ENCODE measurements around the gene RANBP6. TPM values are rescaled to one million over a fixed set of nuclear protein-coding genes. Genes with fewer than 3 reads are reported as not detected.
A peak's percentile ranks its signal among the peaks of the same experiment; 100 is the strongest.

The RANBP6 gene
- total RNA-seq, 2 experiments from 2014 or later, result 36.7 to 40.6 TPM

DNA sequence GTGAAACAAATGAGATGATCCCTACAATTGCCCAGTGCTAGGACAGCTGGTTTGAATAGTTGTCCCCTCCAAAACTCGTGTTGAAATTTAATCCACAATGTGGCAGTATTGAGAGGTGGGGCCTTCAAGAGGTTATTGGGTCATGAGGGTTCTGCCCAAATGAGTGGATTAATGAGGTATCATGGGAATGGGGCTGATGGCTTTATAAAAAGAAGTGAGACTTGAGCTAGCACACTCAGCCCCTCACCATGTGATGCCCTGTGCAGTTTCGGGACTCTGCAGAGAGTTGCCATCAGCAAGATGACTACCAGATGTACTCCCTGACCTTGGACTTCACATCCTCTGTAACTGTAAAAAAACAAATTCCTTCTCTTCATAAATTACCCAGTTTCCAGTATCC is 33.1 kb downstream of the RANBP6 start:
- Histone ChIP-seq H3K4me1 (ENCODE audit: insufficient read depth, low read length) (no peaks in the 10 kb centered on the region), H3K27ac (ENCODE audit: low read depth in 1 of 2, low read length in 2 of 2) (no peak overlapping the region), H3K27me3 (ENCODE audit: control insufficient read depth in 1 of 2, insufficient read depth in 2 of 2, low read length in 2 of 2) (no peaks in the 10 kb centered on the region), H3K4me3 (ENCODE audit: low read length) (no peak overlapping the region), H3K36me3 (ENCODE audit: insufficient read depth, low read length) (peaks cover 33% of the 10 kb centered on the region), H3K9me3 (ENCODE audit: control insufficient read depth in 1 of 2, insufficient read depth in 1 of 2, low read length in 2 of 2) (no peaks in the 10 kb centered on the region)
- TF ChIP-seq, protein P1, sequence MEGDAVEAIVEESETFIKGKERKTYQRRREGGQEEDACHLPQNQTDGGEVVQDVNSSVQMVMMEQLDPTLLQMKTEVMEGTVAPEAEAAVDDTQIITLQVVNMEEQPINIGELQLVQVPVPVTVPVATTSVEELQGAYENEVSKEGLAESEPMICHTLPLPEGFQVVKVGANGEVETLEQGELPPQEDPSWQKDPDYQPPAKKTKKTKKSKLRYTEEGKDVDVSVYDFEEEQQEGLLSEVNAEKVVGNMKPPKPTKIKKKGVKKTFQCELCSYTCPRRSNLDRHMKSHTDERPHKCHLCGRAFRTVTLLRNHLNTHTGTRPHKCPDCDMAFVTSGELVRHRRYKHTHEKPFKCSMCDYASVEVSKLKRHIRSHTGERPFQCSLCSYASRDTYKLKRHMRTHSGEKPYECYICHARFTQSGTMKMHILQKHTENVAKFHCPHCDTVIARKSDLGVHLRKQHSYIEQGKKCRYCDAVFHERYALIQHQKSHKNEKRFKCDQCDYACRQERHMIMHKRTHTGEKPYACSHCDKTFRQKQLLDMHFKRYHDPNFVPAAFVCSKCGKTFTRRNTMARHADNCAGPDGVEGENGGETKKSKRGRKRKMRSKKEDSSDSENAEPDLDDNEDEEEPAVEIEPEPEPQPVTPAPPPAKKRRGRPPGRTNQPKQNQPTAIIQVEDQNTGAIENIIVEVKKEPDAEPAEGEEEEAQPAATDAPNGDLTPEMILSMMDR (IDR thresholded peaks at IDR 0.05), result no peak
- ATAC-seq (ENCODE audit: poor library complexity), result no peak
- H3K4me1 Mint-ChIP-seq (ENCODE audit: low read depth), result peaks cover 27% of the 10 kb centered on the region
- intact Hi-C loops (cut with DNase I, micrococcal nuclease), result no loop called here
- H3K9me3 Mint-ChIP-seq, result no peaks in the 10 kb centered on the region
- no peaks in the 10 kb centered on the region for H3K27me3 Mint-ChIP-seq
- DNase-seq, result no peak
- CTCF ChIA-PET, result no interaction called here
- POLR2A ChIA-PET, result interaction anchor here (1.2 kb wide), 1 partner anchor 33 kb away, joined by 3 read pairs; the partner anchor contains the start of gene RANBP6
- H3K27ac Mint-ChIP-seq, result no peak overlapping the region
- H3K36me3 Mint-ChIP-seq (ENCODE audit: low read depth), result peaks cover 84% of the 10 kb centered on the region
- H3K4me3 Mint-ChIP-seq, result no peak overlapping the region

DNA sequence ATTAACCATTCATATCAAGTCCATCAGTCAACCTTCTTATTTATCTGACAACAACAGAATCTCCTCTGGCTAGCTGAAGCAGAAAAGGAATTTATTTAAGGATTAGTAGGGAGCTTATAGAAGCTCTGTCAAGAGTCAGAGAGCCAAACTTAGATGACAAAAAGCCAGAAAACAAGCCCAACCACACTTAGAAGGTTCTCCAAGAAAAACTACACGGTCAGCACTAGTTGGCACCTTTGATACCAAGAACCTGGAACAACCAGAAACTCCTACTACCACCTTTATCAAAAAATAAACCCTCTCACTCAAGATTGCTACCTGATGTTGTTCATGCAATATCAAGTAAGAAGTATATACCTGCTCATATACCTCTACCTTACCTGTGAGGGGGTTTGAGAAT is 36.9 kb downstream of the RANBP6 start:
- TF ChIP-seq, protein P1 (IDR thresholded peaks at IDR 0.05), result no peak
- H3K4me3 Mint-ChIP-seq, result no peak overlapping the region
- DNase-seq (no peak), ATAC-seq (ENCODE audit: poor library complexity) (no peak)
- H3K27ac Mint-ChIP-seq, result no peak overlapping the region
- CTCF ChIA-PET, result interaction anchor here (1.8 kb wide), 1 partner anchor 8 kb away, joined by 4 read pairs; no protein-coding TSS in a partner anchor
- Histone ChIP-seq H3K36me3 (ENCODE audit: insufficient read depth, low read length) (peaks cover 34% of the 10 kb centered on the region), H3K27ac (ENCODE audit: low read depth in 1 of 2, low read length in 2 of 2) (no peak overlapping the region), H3K4me3 (ENCODE audit: low read length) (no peak overlapping the region), H3K27me3 (ENCODE audit: control insufficient read depth in 1 of 2, insufficient read depth in 2 of 2, low read length in 2 of 2) (no peaks in the 10 kb centered on the region), H3K4me1 (ENCODE audit: insufficient read depth, low read length) (no peaks in the 10 kb centered on the region), H3K9me3 (ENCODE audit: control insufficient read depth in 1 of 2, insufficient read depth in 1 of 2, low read length in 2 of 2) (no peaks in the 10 kb centered on the region)
- H3K36me3 Mint-ChIP-seq (ENCODE audit: low read depth), result peaks cover 85% of the 10 kb centered on the region
- no peaks in the 10 kb centered on the region for H3K27me3 Mint-ChIP-seq
- POLR2A ChIA-PET, result no interaction called here
- H3K9me3 Mint-ChIP-seq, result peaks cover 2% of the 10 kb centered on the region
- intact Hi-C loops (cut with DNase I, micrococcal nuclease), result no loop called here
- peaks cover 35% of the 10 kb centered on the region for H3K4me1 Mint-ChIP-seq (ENCODE audit: low read depth)

DNA sequence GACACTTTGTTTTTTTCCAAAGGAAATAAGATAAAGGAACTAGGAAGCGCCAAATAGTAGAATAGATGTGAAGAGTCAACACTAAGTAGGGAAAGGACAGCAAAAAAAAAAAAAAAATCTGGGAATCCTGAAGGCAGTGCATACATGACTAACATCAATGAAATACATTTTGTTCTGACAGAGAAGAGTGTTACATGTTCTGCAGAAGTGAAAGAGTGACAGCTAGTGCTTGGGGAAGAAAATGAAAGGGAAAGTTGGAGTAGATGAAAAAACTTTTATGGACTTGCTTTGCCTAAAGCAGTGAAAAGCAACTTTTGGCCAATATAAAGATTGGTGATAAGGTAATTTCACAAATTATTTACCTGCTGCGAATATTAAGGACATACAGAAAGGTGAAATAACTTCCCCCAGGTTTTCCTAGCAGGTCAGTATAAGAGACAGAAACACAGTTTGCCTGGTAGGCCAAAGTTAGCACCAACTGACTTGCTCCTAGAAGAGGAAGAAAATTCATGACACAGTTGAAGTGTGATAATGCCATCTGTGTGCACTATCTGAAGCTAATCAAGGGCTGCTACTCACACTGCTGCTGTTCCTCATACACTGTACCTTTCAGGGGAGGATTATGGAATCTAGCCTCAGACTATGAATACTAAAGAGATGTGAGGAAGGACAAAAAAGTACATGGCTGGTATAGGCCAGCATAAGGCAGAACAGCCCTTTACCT is 38.6 kb downstream of the RANBP6 start:
- no peak overlapping the region for H3K4me3 ChIP-seq (ENCODE audit: low read length)
- Mint-ChIP-seq H3K9me3 (peaks cover 2% of the 10 kb centered on the region), H3K27me3 (no peaks in the 10 kb centered on the region), H3K27ac (no peak overlapping the region), H3K36me3 (ENCODE audit: low read depth) (peaks cover 86% of the 10 kb centered on the region), H3K4me3 (no peak overlapping the region), H3K4me1 (ENCODE audit: low read depth) (peaks cover 35% of the 10 kb centered on the region)
- H3K4me1 ChIP-seq (ENCODE audit: insufficient read depth, low read length), result no peaks in the 10 kb centered on the region
- H3K27ac ChIP-seq (ENCODE audit: low read depth in 1 of 2, low read length in 2 of 2), result no peak overlapping the region
- ATAC-seq (ENCODE audit: poor library complexity) (no peak), DNase-seq (peak in 1 of 14 experiments; percentile 13)
- ChIA-PET POLR2A (interaction anchor here (0.6 kb wide), 1 partner anchor 31 kb away, joined by 3 read pairs; a partner anchor contains a TSS), CTCF (interaction anchor here (1.0 to 1.8 kb wide), 2 partner anchors 10 to 15 kb away, joined by 3 to 4 read pairs; no protein-coding TSS in a partner anchor)
- peaks cover 27% of the 10 kb centered on the region for H3K36me3 ChIP-seq (ENCODE audit: insufficient read depth, low read length)
- TF ChIP-seq, protein P1 (IDR thresholded peaks at IDR 0.05), result no peak
- intact Hi-C loops (cut with DNase I, micrococcal nuclease), result no loop called here
- no peaks in the 10 kb centered on the region for H3K27me3 ChIP-seq (ENCODE audit: control insufficient read depth in 1 of 2, insufficient read depth in 2 of 2, low read length in 2 of 2)
- H3K9me3 ChIP-seq (ENCODE audit: control insufficient read depth in 1 of 2, insufficient read depth in 1 of 2, low read length in 2 of 2), result no peaks in the 10 kb centered on the region

Data from CD4-positive, alpha-beta T cell (primary cell).